CD4-positive, CD25-positive, alpha-beta regulatory T cell (primary cell): Measurements from ENCODE around the gene AFAP1L1. TPM values are rescaled to one million over a fixed set of nuclear protein-coding genes. Genes with fewer than 3 reads are reported as not detected.

Experiments used
- ATAC-seq, 2 donors: fragments of 150-1000 bp; cut with Tn5 transposase; one replicate each; pipeline ENCODE4 v1.10.0; 2021; ENCODE audit warnings: low read depth in 2 of 2, moderate number of reproducible peaks in 2 of 2, moderate library complexity in 1 of 2
- DNase-seq, 3 donors: peaks; one replicate each; pipeline versions ENCODE4 v3.0.0 to v3.0.0-alpha.2; 2012 to 2022; ENCODE audit warnings: mixed read lengths in 1 of 3
- H3K27ac ChIP-seq: one replicate; pipeline ENCODE4 v1.7.0; 2013; ENCODE audit warnings: mild to moderate bottlenecking, low read length; ENCODE audit not compliant: insufficient read depth, poor library complexity, severe bottlenecking
- H3K27me3 ChIP-seq: one replicate; pipeline ENCODE4 v1.7.0; 2013; ENCODE audit warnings: low read length; ENCODE audit not compliant: control insufficient read depth, insufficient read depth
- H3K36me3 ChIP-seq: one replicate; pipeline ENCODE4 v1.7.0; 2013; ENCODE audit warnings: mild to moderate bottlenecking, low read length, moderate library complexity; ENCODE audit not compliant: control insufficient read depth, insufficient read depth
- H3K4me1 ChIP-seq: 2 replicates; pipeline ENCODE4 v1.7.0; 2013; ENCODE audit warnings: mild to moderate bottlenecking, low read length; ENCODE audit not compliant: insufficient read depth, control insufficient read depth, poor library complexity, severe bottlenecking
- H3K4me3 ChIP-seq: one replicate; pipeline ENCODE4 v1.7.0; 2013; ENCODE audit warnings: low read depth, mild to moderate bottlenecking, low read length, moderate library complexity
- H3K9me3 ChIP-seq, 2 experiments: 1 replicate in 1 of 2; 2 replicates in 1 of 2; pipeline ENCODE4 v1.7.0; 2013; ENCODE audit warnings: low read length in 2 of 2, mild to moderate bottlenecking in 1 of 2, moderate library complexity in 1 of 2; ENCODE audit not compliant: control insufficient read depth in 2 of 2
- H3K27ac Mint-ChIP-seq, 3 donors: one replicate each; pipeline ENCODE4 v1.8.0; 2020 to 2022; ENCODE audit warnings: mild to moderate bottlenecking in 3 of 3, mixed read lengths in 3 of 3, moderate library complexity in 2 of 3
- H3K27me3 Mint-ChIP-seq: one replicate; pipeline ENCODE4 v1.8.0; 2022; ENCODE audit warnings: mild to moderate bottlenecking, mixed read lengths
- H3K36me3 Mint-ChIP-seq: one replicate; pipeline ENCODE4 v1.8.0; 2020; ENCODE audit warnings: mixed read lengths
- H3K4me1 Mint-ChIP-seq, 4 donors: one replicate each; pipeline ENCODE4 v1.8.0; 2020 to 2022; ENCODE audit warnings: mixed read lengths in 4 of 4, mild to moderate bottlenecking in 1 of 4
- H3K4me3 Mint-ChIP-seq, 4 donors: one replicate each; pipeline ENCODE4 v1.8.0; 2020 to 2022; ENCODE audit warnings: mild to moderate bottlenecking in 4 of 4, mixed read lengths in 4 of 4, moderate library complexity in 3 of 4
- H3K9me3 Mint-ChIP-seq, 7 donors: one replicate each; pipeline ENCODE4 v1.8.0; 2020 to 2022; ENCODE audit warnings: mixed read lengths in 7 of 7, mild to moderate bottlenecking in 3 of 7, moderate library complexity in 2 of 7
- polyA plus RNA-seq, 4 donors: library from polyadenylated mRNA; unstranded; fragments of 300-500 nt; fragmentation: Illumina TruSeq; gene quantifications; one replicate each; pipeline ENCODE4 v1.2.3, GENCODE V29; 2021
- total RNA-seq: library from RNA; stranded (reverse); gene quantifications from one replicate; pipeline ENCODE4 v1.2.3, GENCODE V29; 2022

AFAP1L1 gene
- total and polyA plus RNA-seq, 5 donors from 2014 or later = 0.14 TPM; not detected in 4

DNA sequence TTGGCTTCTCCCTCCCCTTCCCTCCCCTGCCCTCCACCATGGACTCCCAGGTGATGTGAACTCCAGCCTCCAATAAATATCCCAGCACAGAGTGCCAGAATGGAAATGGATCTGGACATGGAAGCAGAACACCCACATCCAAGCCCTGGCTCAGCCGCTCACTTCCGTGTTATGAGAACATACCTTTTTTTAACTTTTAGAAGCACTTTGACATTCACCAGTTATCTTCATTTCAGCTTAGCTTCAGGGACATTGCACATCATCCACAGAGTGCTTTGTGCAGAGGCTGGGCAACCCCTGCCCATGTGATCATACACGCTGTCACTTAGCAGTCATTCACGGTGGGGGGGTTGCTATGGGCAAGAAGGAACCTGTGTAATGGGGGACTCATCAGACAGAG is 9.1 kb downstream of the AFAP1L1 start:
- DNase-seq = no peak
- Mint-ChIP-seq H3K27me3 (peaks cover 29% of the 10 kb centered on the region), H3K9me3 (peaks cover 0 to 2% (median 0%) of the 10 kb centered on the region in 7 donors), H3K27ac (no peak overlapping the region), H3K4me1 (no peaks in the 10 kb centered on the region), H3K4me3 (no peak overlapping the region), H3K36me3 (no peaks in the 10 kb centered on the region)
- Histone ChIP-seq H3K4me3 (no peak overlapping the region), H3K4me1 (no peaks in the 10 kb centered on the region), H3K36me3 (no peaks in the 10 kb centered on the region), H3K9me3 (no peaks in the 10 kb centered on the region), H3K27me3 (peaks cover 21% of the 10 kb centered on the region), H3K27ac (no peak overlapping the region)
- ATAC-seq = no peak

DNA sequence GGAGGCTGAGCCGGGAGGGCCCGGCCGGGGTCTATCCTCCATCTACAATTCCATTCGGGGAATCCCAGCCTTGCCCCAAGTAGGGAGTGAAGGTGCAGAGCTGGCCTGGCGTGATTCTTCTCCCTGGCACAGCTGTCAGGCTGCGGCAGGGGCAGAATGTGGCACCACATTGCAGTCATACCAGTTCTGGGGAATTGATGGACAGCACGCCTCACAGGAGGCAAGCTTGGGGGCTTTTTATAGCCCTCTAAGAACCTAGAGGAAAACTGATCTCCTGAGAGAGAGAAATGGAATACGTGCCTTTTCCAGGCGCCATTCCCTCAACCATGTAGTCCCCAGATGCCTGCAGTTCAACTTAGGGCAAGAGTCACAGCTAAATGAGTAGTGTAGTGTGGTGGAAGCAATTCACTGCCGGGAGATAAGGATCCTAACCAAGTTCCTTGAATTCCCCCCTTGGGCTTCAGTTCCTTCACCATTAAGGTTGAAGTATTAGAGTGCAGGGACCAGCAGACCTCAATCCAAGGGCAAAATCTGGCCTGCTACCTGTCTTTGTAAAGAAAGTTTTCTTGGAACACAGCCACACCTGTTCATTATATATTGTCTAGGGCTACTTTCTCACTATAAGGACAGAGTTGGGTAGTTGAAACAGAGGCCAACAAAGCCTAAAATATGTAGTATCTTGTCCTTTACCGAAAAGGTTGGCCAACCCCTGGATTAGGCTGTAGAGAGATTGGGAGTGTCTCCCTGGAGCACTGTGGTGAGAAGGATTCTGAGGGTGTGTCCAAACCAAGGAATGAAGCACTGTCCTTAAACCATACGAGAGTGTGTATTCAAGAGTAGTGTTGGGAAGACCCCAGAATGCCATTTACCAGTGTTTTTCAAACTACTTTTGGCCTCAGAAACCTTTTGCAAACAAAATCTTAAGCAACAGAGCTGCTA is 10.6 kb downstream of the AFAP1L1 start:
- DNase-seq = no peak
- Mint-ChIP-seq H3K4me3 (no peak overlapping the region), H3K4me1 (no peaks in the 10 kb centered on the region)

DNA sequence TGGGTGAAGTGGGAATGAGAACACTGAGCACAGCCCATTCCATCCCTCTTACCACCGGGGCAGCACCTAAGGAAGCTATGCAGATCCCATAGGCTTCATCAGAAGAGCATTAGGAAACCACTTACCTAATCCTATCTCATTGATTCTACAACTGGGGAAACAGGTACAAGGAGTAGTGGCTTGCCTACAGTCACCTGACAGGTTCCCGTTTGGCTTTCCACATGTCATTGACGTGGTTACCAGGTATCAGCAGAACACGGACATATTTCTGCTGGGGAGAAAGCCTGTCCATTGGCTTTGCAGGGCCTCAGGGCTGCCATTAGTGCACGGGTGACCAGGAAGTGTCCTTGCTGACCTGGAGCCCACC is 11.3 kb downstream of the AFAP1L1 start:
- Histone ChIP-seq H3K9me3 (no peaks in the 10 kb centered on the region), H3K36me3 (no peaks in the 10 kb centered on the region), H3K27me3 (peaks cover 13% of the 10 kb centered on the region), H3K4me1 (no peaks in the 10 kb centered on the region), H3K4me3 (no peak overlapping the region), H3K27ac (no peak overlapping the region)
- Mint-ChIP-seq H3K4me3 (no peak overlapping the region), H3K36me3 (no peaks in the 10 kb centered on the region), H3K9me3 (peaks cover 0 to 2% (median 0%) of the 10 kb centered on the region in 7 donors), H3K4me1 (no peaks in the 10 kb centered on the region), H3K27me3 (peaks cover 20% of the 10 kb centered on the region), H3K27ac (no peak overlapping the region)
- DNase-seq (no peak), ATAC-seq (no peak)

More for the DNA sequence above, 10.6 kb downstream of the AFAP1L1 start:
- Mint-ChIP-seq H3K27me3 (peaks cover 20% of the 10 kb centered on the region), H3K36me3 (no peaks in the 10 kb centered on the region), H3K27ac (peak overlapping the region in 1 of 3 donors; percentile 18), H3K9me3 (peaks cover 0 to 2% (median 0%) of the 10 kb centered on the region in 7 donors)
- no peak overlapping the region for H3K27ac ChIP-seq
- no peaks in the 10 kb centered on the region for H3K9me3 ChIP-seq
- H3K4me3 ChIP-seq = no peak overlapping the region
- no peaks in the 10 kb centered on the region for H3K36me3 ChIP-seq
- no peak for ATAC-seq
- H3K4me1 ChIP-seq = no peaks in the 10 kb centered on the region
- H3K27me3 ChIP-seq = peaks cover 13% of the 10 kb centered on the region

DNA sequence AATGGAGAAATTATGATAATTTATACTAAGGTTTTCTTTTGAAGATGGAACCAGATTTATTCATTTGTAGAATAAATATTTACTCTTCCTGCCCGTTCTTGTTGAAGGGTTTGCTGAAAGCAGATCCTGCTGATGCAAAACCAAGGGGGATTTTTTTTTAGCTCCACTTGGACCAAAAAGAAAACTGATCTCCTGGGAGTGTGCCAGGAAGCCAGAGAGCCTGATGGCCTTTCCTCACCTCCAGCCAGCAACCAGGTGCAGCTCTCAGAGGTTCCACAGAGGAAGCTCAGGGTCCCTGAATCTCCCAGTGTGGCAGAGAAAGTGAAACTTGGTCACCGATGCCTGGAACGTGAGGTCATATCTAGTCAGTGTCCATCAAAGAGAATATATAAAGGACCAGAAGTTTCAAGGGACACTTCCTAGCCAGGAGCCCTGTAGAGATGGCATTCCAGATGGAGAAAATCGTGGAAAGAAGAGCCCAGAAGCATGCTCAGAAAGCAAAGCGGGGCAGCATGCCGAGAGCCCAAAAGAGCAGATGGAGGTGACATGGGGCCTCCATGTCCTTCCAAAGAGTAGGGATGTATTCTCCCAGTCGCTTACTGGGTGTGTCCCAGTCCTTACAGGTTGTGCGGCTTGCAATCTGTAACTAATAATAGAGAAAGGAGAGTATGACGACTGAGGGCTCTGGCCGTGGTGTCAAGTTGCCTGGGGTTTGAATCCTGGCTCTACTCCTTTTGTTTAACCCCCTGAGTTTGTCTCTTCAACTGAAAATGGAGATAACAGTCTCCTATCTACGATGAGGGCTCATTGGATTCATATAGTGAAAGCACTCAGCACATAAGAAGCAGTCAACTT is 12.2 kb downstream of the AFAP1L1 start:
- peaks cover 13% of the 10 kb centered on the region for H3K27me3 ChIP-seq
- H3K9me3 ChIP-seq = no peaks in the 10 kb centered on the region
- H3K27me3 Mint-ChIP-seq = peaks cover 12% of the 10 kb centered on the region
- DNase-seq (no peak), ATAC-seq (no peak)
- H3K4me1 ChIP-seq = no peaks in the 10 kb centered on the region
- no peak overlapping the region for H3K4me3 ChIP-seq
- no peak overlapping the region for H3K4me3 Mint-ChIP-seq
- no peaks in the 10 kb centered on the region for H3K4me1 Mint-ChIP-seq
- no peak overlapping the region for H3K27ac ChIP-seq
- H3K27ac Mint-ChIP-seq = no peak overlapping the region
- H3K9me3 Mint-ChIP-seq = peaks cover 0 to 2% (median 0%) of the 10 kb centered on the region in 7 donors
- no peaks in the 10 kb centered on the region for H3K36me3 Mint-ChIP-seq
- no peaks in the 10 kb centered on the region for H3K36me3 ChIP-seq

GRCh38 chr5:149284501-149284900 is 12.8 kb downstream of the AFAP1L1 start:
- no peak overlapping the region for H3K27ac Mint-ChIP-seq
- H3K27me3 Mint-ChIP-seq = peaks cover 9% of the 10 kb centered on the region
- H3K9me3 Mint-ChIP-seq = peaks cover 0 to 2% (median 0%) of the 10 kb centered on the region in 7 donors
- H3K36me3 Mint-ChIP-seq = no peaks in the 10 kb centered on the region
- ATAC-seq = no peak
- no peak overlapping the region for H3K4me3 Mint-ChIP-seq
- Histone ChIP-seq H3K27me3 (peaks cover 13% of the 10 kb centered on the region), H3K9me3 (no peaks in the 10 kb centered on the region), H3K4me1 (no peaks in the 10 kb centered on the region), H3K27ac (no peak overlapping the region), H3K36me3 (no peaks in the 10 kb centered on the region), H3K4me3 (no peak overlapping the region)
- DNase-seq = no peak
- no peaks in the 10 kb centered on the region for H3K4me1 Mint-ChIP-seq

GRCh38 chr5:149285153-149285552 is 13.5 kb downstream of the AFAP1L1 start:
- H3K27ac ChIP-seq = no peak overlapping the region
- DNase-seq = no peak
- no peak overlapping the region for H3K4me3 Mint-ChIP-seq
- H3K4me1 Mint-ChIP-seq = no peaks in the 10 kb centered on the region
- peaks cover 7% of the 10 kb centered on the region for H3K27me3 ChIP-seq
- H3K27me3 Mint-ChIP-seq = peaks cover 5% of the 10 kb centered on the region
- no peak for ATAC-seq
- peak overlapping the region in 1 of 3 donors; percentile 30 for H3K27ac Mint-ChIP-seq
- H3K36me3 ChIP-seq = no peaks in the 10 kb centered on the region
- H3K9me3 ChIP-seq = no peaks in the 10 kb centered on the region
- H3K4me1 ChIP-seq = no peaks in the 10 kb centered on the region
- peaks cover 0 to 2% (median 0%) of the 10 kb centered on the region in 7 donors for H3K9me3 Mint-ChIP-seq
- H3K4me3 ChIP-seq = no peak overlapping the region
- no peaks in the 10 kb centered on the region for H3K36me3 Mint-ChIP-seq

GRCh38 chr5:149288436-149288835 is 16.8 kb downstream of the AFAP1L1 start:
- H3K4me1 Mint-ChIP-seq = no peaks in the 10 kb centered on the region
- DNase-seq (no peak), ATAC-seq (no peak)
- Histone ChIP-seq H3K36me3 (no peaks in the 10 kb centered on the region), H3K4me3 (no peak overlapping the region), H3K27me3 (no peaks in the 10 kb centered on the region), H3K4me1 (no peaks in the 10 kb centered on the region), H3K27ac (no peak overlapping the region), H3K9me3 (no peaks in the 10 kb centered on the region)
- no peaks in the 10 kb centered on the region for H3K36me3 Mint-ChIP-seq
- peaks cover 0 to 1% (median 0%) of the 10 kb centered on the region in 7 donors for H3K9me3 Mint-ChIP-seq
- no peak overlapping the region for H3K27ac Mint-ChIP-seq
- H3K27me3 Mint-ChIP-seq = peaks cover 10% of the 10 kb centered on the region
- no peak overlapping the region for H3K4me3 Mint-ChIP-seq
